ENCODE results near the gene GSN.
"Not testable (repeated sequence)": the region's sequence is repeated elsewhere in the genome, so short reads cannot be mapped to it uniquely, and the experiment has no call there.

GRCh38 chr9:121291536-121291935, 23.6 kb downstream of the GSN start:
- not testable (repeated sequence) for TF ChIP-seq CTCF, POLR2A (IDR thresholded peaks at IDR 0.05)
